Stimulated activated CD8-positive, alpha-beta memory T cell treated with anti-CD3 and anti-CD28 coated beads, Interleukin-7, amount 100 ng/mL, for 24 hours (primary cell): ENCODE results near the gene ITIH5.

Experiments used
- DNase-seq: peaks from one replicate; pipeline ENCODE4 v3.0.0-alpha.2; 2020; ENCODE audit warnings: low read depth

ITIH5 gene

DNA sequence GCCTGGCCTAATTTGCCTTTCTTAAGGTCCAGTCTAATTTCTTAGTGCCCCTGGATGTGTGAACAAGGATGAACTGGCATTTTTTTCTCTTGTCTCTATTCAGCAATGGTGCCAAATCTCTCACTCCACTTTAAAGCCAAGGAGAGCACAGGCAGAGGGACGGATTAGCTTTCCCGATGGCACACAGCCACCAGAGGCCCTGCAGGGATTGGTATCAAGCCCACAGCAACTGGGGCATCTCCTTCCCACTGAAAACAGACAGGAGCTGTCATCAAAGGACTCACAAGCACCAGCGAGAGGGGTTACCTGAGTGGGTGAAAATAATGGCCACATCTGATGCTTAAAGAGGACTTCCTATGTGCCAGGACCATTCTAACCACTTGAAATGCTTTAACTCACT lies 83.1 kb downstream of the ITIH5 start:
- no peak for DNase-seq

GRCh38 chr10:7580520-7580919 lies 86.2 kb downstream of the ITIH5 start:
- DNase-seq, result no peak

- no peak for DNase-seq
These were observed 87.1 kb downstream of the ITIH5 start for GRCh38 chr10:7579681-7580080.

GRCh38 chr10:7577579-7577978 lies 89.2 kb downstream of the ITIH5 start:
- no peak for DNase-seq

GRCh38 chr10:7577176-7577575 lies 89.6 kb downstream of the ITIH5 start:
- DNase-seq, result no peak

DNA sequence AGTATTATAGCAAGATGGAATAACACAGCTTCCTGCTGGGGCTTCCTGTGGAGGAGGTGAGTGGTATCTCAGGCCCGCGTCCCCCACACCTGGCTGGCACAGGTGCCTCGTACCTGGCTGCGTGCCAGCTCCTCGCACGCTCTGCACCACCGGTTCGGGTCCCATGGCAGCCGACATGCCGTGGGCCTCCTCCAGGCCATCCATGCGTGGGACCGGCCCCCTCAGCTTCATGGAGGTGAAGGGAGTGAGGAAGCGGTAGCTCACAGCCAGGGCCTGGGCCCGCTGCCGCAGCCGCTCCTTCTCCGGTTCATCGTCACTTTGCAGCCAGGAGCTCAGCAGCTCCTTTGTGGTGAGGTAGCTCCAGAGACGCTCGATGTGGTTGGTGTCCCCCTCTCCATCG lies 90.4 kb downstream of the ITIH5 start:
- DNase-seq, result no peak

GRCh38 chr10:7572391-7572790 lies 94.4 kb downstream of the ITIH5 start:
- no peak for DNase-seq

- no peak for DNase-seq
These were observed 94.8 kb downstream of the ITIH5 start for GRCh38 chr10:7571981-7572380.

GRCh38 chr10:7567911-7568620 lies 98.7 kb downstream of the ITIH5 start:
- DNase-seq, result no peak

DNA sequence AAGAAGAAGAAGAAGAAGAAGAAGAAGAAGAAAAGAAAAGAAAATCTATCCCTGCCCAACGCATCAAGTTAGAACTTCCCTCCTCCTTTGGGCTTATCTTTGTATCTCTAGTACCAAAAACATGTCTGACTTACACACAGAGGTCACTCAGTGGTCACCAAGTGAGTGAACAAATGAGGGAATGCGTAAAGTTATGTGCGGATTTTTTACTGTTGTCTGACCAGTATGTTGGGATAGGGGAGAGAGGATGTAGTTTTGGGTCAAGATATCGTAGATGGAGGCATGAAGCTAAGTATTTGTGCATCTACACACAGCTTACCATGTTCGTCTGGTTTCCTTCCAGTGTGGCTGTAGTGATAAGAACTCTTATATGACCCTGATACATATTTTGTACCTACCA lies 99.9 kb downstream of the ITIH5 start:
- DNase-seq, result no peak

DNA sequence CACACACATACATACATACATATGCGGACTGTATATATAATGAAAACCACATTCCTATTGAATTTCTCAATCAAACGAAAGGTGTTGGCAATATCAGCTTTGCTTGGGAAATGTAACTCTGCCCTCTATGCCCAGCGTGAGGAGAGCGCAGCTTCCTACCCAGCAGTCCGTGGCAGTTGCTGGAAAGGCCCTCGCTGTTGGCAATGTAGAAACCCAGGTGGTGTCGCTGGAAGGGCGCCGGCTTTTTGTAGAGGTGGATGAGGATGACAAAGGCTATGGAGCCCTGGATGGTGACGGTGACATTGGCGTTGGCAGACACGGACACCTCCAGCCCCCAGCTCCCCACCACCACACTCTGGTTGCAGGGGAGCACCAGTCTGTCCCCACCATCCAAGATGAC lies 100.9 kb downstream of the ITIH5 start:
- DNase-seq, result no peak

DNA sequence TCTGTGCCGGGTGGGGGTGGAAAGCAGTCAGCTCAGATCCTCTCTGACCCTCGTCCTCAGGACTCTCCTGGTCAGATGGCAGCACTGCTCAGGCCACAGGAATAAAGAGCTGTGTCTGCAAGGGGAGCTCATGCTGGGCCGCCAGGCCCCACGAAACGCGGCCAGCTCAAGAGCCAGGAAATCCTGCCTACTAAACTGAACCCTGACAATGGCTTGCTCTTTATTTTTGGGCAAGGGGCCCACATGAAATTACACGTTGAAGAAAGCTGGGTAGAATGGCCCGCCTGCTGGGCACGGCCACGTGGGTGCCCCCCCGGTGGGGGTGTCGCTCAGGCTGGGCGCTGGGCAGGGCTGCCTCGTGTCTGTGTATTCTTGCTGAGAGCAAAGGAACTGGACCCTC lies 103.0 kb downstream of the ITIH5 start:
- no peak for DNase-seq

GRCh38 chr10:7563368-7563767 lies 103.4 kb downstream of the ITIH5 start:
- DNase-seq, result no peak

- DNase-seq, result no peak
These were observed 104.8 kb downstream of the ITIH5 start for GRCh38 chr10:7561985-7562384.

GRCh38 chr10:7561216-7561893 lies 105.4 kb downstream of the ITIH5 start:
- no peak for DNase-seq

DNA sequence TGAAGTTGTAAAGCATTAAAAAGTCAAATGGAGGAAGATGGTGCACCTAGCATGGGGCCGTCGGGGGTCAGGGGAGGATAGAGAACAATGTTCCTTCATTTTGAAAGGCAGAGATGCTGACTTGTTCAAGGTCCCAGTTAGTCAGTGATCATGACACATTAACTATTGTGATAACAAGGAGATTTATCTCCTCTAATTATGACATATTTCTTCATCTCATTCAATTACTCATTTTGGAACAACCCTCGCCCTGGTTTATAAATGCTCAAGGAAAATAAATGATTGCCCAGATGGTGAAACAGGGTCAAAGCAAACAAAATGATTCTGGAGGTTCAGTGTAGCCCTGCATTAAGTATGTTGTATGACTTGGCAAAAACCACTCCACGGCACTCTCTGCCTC lies 106.2 kb downstream of the ITIH5 start:
- no peak for DNase-seq

DNA sequence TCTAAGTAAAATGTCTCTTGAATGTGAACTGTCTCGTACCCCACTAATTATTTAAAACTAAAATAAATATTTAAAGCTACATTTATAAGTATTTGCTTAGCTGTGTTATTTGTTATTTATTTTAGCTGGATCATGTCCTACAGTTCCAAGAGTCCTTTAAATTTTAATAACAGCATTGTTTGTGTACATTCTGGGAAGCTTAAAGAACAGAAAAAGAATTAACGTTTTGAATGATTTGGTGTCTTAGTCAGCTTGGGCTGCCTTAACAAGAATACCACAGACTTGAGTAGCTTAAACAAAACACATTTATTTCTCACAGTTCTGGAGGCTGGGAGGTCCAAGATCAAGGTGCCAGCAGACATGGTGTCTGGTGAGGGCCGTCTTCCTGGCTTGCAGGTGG lies 107.4 kb downstream of the ITIH5 start:
- no peak for DNase-seq

DNA sequence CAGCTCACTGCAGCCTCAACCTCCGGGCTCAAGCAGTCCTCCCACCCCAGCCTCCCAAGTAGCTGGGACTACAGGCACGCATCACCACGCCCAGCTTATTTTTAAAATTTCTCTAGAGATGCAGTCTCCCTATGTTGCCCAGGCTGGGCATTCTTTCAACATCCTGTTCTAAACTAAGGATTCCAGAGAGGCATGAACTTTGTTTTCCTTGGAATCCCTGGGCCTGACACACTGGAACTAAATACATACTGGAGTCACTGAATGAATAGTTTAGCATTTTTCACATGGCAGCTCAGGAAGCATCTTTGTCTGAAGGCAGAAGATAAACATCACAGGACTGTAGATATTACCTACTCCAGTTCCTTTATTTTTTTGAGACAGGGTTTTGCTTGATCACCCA lies 108.7 kb downstream of the ITIH5 start:
- no peak for DNase-seq

- DNase-seq, result no peak
These were observed 113.2 kb downstream of the ITIH5 start for GRCh38 chr10:7553531-7553930.

DNA sequence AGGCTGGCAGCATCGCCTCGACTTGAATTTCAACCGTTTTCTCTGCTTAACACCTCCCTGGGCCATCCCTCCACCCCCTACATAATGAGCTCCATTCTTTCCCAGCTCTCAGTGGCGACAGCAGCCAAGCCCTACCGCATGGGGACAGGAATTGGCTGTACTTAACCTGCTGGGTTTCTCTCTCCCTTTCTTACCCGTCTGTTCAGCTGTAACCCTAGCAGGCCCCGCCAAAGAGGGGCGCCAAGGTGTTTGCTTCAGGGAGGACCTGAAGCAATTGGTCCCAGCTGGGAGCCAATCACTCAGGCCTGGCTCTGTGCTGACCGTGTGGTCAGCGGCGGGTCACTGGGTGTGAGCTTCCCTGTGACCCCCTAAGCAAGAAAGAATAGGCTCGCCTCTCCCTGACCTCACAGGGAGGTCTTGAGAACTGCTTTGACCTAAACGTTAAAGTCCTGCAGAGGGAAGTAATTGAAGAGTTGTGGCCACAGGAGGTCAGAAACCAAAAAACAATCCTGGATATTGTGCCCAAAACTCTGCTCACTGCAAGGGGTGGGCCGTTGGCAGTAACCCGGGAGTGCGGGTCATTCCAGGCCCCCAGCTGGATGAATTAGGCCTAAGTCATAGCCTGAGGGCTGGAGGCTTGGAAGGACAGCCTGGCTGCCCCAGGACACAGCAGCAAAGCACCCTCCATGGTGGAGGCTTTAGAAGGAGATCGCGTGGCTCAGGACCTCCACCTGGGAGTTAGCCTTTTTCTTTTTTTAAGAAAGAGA lies 114.6 kb downstream of the ITIH5 start:
- DNase-seq, result no peak

DNA sequence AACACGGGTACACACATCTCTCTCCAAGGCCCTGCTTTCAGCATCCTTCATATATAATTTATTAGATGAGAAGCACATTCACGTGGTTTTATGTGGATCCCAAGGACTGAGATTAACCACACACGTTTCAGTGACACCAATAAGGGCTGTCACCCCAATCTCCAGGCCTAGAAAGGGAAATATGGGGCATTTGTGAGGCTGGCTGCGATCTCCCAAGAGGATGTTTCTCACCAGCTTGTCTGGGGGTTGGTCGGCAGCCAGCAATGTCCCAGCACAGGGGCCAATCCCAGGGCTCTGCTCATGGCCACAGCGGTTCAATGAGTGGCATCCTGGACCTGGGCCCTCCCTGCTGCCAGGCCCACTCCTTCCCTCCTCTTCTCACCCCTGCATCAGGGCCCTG lies 115.5 kb downstream of the ITIH5 start:
- no peak for DNase-seq

GRCh38 chr10:7550013-7550412 lies 116.8 kb downstream of the ITIH5 start:
- no peak for DNase-seq

DNA sequence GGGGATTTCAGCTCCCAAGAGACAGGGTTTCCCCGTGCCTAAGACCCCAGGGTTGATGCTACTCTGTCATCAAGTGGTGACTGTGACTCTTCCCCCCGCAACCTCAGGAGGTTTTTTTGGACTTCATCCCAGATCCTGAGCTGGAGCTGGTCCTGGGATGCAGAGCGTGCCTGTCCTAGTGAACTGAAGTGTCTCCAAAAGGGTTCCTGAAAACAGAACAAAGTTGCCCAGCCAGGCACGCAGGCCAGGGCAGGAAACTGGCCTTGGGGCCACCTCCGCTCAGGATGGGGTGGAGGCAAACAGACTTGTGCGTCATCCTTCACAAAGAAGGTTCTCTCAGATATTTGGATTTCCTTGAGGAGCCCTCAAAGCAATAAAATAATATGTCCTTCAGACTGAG lies 118.9 kb downstream of the ITIH5 start:
- no peak for DNase-seq
